Germinal center (tissue), 1 donor: ENCODE measurements around the gene TNFSF11.

Source experiments
- DNase-seq: peaks from one replicate; pipeline ENCODE4 v3.0.0; 2012; ENCODE audit warnings: mixed read lengths, low spot score

TNFSF11 gene

DNA sequence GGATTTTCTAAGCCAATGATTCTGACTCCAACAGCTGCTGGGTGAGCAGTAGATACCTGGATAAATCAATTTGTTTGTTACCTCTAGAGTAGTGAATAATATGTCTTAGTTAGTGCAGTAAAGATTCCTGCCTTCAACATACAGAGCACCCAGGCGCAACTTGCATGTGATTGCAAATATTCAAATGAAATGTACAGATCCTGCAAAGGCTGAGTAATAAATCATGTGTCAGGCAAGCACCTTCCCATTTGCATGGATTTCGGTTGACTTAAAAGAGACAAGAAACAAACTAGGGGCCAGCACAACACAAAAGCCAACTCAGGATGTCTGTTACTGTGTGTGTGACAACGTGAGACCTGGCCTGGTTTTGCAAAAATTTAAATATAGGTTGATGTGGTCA, 79.7 kb downstream of the TNFSF11 start:
- DNase-seq = peak; percentile 30

- no peak for DNase-seq
Observed at GRCh38 chr13:42654212-42654611, 80.3 kb downstream of the TNFSF11 start.

GRCh38 chr13:42654722-42655121, 80.8 kb downstream of the TNFSF11 start:
- no peak for DNase-seq

GRCh38 chr13:42656161-42656560, 82.2 kb downstream of the TNFSF11 start:
- no peak for DNase-seq

DNA sequence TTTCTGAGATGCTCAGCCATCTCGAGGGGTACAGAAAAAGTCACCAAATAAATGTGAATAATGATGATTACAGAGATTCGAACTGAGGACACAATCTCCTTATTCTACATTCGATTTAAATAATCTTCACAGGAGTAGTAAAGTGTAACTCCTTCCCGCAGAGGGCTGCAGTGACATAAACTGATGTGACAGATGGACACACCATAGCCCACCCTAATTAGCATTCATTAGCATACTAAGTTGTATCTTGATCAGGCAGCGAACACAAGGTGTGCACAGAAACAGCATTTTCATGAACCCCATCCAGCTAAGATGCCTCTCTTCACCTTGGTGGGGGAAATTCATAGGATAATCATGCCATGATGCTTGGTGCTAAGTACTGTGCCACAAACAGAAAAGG, 83.0 kb downstream of the TNFSF11 start:
- no peak for DNase-seq
